GM21390 (cell line): ENCODE data around the gene NKTR.
"Not testable (repeated sequence)": the region's sequence is repeated elsewhere in the genome, so short reads cannot be mapped to it uniquely, and the experiment has no call there.

Source experiments
- ATAC-seq: cut with Tn5 transposase; IDR thresholded peaks from one replicate; pipeline ENCODE4 v1.9.1; 2021; ENCODE audit not compliant: unreplicated experiment

The NKTR gene

DNA sequence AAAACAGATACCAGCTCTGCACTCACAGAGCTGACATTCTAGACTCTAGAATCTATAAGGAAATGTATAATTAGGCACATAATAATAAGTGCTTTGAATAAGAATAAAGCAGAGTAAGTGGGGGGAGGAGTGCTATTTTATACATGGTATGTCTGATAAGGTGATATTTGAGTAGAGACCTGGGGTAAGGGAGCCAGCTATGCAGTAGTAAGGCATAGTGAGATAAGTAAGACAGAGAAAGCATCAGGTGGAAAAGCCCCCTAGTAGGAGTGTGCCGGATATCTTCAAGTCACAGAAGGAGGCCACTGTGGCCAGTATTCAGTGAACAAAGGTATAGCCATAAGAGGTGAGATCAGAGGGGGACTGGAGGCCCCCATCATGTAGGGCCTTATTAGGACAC lies 6.9 kb upstream of the NKTR start:
- no peak for ATAC-seq

DNA sequence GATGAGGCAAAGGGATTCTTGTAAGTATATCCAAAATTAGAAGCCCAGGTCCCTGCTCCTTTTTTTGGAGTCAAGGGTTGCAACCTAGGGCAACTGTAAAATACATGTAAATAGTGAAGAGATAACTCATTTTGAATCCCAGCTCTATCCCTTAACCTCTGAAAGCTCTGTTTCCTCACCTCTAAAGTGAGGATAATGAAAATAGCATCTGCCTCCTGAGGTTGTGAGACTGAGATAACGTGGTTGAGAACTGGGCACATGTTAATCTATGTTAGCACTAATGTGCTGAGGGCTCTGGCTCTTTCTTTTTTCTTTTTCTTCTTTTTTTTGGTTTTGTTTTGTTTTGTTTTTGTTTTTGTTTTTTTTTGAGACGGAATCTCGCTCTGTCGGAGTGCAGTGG lies 4.8 kb upstream of the NKTR start:
- no peak for ATAC-seq

DNA sequence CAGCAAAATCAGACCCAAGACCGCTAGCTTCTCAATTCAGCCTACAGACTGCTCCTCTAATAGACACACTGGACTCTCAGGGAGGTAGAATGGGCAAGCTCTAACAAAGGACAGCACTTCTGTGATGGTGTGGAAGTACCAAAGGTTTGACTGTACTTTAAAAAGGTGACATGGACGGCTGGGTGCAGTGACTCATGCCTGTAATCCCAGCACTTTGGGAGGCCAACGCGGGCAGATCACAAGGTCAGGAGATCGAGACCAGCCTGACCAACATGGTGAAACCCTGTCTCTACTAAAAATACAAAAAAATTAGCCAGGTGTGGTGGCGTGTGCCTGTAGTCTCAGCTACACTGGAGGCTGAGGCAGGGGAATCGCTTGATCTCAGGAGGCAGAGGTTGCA lies 3.4 kb upstream of the NKTR start:
- ATAC-seq: not testable (repeated sequence)

DNA sequence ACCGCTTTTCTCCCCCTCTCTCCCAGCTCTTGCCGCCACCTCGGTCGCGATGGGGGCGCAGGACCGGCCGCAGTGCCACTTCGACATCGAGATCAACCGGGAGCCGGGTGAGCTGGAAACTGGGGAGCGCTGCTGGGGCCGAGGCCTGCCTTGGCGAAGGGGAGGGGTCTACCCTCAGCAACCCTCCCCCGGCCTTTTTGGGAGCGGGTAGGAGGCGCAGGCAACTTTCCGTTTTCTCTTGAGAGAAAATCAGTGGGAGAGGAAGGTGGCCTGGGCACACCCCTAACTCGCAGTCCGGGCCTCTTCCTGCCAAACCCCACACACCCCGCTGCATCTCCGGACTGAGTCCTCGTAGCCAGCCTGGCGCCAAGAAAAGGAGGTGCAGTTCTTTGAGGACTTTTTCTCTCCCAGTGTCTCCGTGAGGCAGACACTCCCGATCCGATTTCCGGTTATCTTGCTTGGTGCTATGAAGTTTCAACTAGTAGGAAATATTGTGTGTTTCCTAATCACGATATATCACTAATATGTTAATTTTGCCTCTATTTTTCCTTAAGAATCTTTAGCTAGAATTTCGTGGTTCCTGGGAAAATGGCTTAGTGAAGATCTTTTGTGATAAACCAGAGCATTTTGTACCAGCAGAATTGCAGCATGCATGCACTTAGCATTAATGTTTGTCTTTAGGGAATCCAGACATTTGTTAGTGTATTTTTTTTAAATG lies 631 bp downstream of the NKTR start:
- peak; percentile 25 for ATAC-seq

DNA sequence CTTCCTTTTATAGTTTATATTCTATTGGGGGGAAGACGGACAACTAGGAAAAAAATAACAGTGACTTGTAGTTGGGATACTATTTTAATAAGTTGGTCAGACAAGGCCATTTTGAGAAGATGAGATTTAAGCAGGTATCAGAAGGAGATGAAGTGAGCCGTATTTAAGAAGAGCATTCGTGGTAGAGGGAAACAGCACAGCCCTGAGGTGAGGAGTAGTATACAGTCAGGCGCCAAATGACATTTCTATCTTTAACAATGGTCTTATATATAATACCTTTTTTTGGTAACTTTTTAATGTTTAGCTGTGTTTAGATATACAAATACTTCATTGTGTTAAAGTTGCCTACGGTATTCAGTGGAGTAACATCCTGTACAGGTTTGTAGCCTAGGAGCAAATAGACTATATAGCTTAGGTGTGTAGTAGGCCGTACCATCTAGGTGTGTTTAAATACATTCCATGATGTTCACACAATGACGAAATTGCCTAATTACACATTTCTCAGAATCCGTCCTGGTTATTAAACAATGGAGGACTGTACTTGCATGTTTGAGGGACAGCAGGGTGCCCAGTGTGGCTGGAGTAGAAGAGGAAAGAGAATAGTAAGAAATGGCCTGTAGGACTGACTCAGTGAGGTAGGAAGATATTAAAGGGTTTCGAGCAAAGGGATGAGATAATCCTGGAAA lies 1.6 kb downstream of the NKTR start:
- no peak for ATAC-seq

DNA sequence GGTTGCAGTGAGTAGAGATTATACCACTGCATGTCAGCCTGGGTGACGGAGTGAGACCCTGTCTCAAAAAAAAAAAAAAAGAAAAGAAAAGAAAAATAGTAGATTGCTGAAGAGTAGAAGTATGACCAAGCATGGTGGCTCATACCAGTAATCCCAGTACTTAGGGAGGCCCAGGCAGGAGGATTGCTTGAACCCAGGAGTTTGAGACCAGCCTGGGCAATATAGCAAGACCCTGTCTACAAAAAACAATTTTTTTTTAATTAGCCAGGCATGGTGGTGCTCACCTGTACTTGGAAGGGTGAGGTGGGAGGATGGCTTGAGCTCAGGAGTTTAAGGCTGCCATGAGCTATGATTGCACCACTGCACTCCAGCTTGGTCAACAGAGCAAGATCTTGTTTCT lies 2.5 kb downstream of the NKTR start:
- ATAC-seq: no peak

DNA sequence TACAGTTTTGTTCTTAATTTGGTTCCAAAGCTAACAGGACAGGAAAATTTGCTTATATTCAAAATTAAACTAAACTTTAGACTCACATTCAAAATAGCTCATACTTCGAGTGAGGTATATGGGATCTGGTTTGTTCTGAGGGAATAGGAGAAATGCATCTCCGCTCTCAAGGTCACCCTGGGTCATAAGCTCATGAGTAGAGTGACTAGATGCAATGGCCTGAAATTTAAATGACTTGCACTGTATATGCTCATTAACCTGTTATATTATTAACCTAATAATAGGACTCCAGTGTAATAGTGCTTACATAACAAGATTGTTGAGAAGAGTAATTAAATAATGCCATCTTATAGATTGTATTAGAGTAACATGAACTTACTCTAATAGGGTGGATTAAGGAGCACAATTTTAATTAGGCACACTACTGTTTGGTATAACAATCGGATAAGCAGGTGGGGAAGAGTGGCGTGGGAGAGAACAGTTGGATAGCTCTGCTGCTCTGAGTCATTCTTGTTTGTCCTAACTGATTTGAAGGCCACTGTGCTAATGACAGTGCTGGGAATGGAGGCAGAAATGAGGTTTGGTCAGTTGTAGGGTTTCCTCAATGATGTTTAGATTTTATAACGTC lies 5.2 kb downstream of the NKTR start:
- ATAC-seq: no peak

DNA sequence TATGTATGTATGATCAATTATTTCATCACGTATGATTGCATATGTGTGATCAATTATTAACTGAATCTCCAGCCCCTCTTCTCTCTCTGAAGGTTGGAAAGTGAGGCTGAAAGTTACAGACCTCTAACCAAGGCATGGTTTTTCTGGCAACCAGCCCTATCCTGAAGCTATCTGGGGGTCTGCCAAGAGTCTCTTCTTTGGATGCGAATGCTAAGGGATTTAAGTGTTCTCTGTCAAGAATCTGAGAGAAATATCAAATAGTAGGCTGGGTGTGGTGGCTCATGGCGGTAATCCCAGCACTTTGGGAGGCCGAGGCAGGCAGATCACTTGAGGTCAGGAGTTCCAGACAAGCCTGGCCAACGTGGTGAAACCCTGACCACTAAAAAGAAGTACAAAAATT lies 8.1 kb downstream of the NKTR start:
- no peak for ATAC-seq

DNA sequence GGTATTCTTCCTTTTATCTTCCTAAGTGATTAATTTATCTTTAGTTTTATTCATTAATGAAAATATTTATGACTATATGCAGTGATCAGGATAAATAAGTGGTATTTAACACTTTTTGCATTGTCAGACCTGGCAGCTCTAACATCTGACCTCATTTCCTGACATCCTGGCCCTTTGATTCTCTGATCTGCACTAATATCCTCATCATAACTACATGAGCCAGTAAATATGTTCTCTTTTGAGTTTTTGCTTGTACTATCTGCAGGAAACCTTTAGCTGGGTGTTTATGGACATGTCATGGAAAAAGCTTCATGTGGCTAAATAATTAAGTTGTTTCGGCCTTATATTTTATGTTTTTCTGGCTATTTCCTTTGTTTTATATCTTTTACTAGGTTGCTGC lies 10.5 kb downstream of the NKTR start:
- no peak for ATAC-seq

DNA sequence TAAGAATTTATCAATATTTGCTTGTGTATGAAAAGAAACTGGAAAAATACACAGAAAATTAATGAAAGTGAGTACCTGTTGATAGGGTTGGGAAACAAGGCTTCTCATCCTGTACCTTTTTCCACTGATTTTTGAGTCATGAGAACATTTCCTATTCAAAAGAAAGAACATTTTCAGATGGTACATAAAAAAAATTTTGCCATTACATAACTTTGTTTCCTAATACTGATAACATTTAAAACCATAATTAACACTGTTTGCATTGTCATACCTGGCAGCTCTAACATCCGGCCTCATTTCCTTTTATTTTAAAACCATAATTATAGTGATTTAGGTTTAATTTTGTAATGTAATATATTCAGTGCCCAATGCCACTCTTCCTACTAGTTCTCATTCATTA lies 11.7 kb downstream of the NKTR start:
- no peak for ATAC-seq

DNA sequence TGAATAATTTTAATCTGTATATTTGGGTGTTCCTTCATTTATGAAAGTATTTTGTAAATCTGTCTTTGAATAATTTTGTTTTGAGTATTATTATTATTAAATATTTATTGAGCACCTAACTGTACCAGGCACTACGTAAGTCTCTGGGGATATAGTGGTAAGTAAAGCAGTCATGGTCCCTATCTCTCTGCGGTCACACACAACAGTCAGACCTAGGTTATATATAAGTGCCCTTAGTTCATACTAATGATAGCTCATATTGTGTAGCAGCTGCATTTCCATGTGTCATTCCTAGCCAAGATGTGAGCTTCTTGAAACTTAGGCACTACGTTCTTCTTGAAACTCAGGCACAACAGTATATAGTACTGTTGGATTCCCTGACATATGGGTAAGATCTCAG lies 12.4 kb downstream of the NKTR start:
- ATAC-seq: no peak

DNA sequence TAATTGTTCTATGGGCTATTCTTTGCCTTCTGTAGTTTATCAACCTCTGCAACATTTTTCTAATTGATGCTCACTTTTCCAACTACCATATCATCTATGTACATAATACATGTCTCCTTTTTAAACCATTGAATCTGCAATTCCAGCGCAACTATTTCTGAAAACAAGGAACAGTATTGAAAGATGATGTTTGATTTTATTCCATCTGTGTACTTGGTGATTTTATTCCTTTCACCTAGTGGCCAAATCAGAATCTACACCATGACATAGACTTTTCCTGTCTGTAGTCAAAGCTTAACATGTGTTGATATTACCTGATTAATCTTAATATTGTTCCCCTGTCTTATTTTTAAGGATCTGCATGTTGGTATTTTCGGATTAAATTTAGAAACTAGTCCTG lies 13.0 kb downstream of the NKTR start:
- no peak for ATAC-seq

DNA sequence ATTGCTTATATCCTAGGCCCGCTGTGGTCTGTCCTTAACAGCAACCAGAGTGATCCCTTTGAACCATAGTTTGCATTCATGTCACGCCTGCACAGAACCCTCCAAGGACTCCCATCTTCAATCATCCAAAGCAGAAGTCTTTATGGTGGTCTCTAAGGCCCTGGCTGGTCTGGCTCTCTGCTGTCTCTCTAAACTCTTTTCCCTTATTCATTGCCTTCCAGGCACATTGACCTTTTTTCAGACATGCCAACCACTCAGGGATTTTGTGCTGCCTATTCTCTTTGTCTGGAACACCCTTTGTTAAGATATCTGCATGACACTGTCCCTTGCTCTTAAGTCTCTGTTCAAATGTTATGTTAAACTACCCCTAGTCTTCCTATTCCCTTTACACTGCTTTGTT lies 31.1 kb downstream of the NKTR start:
- no peak for ATAC-seq

DNA sequence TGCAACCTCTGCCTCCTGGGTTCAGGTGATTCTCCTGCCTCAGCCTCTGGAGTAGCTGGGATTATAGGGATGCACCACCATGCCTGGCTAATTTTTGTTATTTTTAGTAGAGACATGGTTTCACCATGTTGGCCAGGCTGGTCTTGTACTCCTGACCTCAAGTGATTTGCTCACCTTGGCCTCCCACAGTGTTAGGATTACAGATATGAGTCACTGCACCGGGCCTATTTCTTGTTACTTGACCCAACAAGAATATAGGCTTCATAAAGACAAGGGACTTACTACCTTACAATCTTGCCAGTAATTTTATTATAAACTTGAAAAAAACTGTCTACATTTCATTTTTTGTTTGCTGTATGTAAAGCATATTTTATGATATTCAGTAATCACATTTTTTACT lies 31.7 kb downstream of the NKTR start:
- no peak for ATAC-seq

DNA sequence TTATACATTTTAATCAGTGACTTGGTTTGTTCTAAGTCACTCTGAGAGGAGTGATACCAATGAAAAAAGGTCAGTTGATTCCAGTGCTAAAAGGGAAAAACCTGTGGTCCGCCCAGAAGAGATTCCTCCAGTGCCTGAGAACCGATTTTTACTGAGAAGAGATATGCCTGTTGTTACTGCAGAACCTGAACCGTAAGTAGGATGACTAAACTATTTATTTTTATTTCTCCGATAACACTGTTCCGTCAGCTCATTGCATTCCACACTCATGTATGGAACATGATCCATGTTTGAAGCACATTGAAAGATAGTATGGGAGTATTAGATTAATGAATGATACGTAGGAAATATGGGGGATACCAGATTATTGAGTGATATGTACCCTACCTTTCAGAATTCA lies 33.1 kb downstream of the NKTR start:
- no peak for ATAC-seq

DNA sequence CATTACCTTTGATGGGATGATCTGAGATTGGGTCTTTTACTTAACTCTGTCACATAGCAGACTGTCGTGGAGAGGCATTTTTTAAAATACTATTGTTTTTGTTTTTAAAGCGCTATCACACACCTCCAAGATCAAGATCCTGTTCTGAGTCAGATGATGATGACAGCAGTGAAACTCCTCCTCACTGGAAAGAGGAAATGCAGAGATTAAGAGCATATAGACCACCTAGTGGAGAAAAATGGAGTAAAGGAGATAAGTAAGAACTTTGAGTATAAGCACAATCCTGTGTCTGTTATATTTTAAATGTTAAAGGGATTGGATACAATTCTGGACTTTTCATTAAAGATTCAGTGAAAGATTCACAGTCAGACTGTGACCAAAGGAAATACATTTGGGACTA lies 34.6 kb downstream of the NKTR start:
- peak; percentile 48 for ATAC-seq

DNA sequence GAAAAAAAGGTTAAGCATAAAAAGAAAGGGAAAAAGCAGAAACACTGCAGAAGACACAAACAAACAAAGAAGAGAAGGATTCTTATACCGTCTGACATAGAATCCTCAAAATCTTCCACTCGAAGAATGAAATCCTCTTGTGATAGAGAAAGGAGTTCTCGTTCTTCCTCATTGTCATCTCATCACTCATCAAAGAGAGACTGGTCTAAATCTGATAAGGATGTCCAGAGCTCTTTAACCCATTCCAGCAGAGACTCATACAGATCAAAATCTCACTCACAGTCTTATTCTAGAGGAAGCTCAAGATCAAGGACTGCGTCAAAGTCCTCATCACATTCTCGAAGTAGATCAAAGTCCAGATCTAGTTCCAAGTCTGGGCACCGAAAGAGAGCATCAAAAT lies 36.5 kb downstream of the NKTR start:
- no peak for ATAC-seq

DNA sequence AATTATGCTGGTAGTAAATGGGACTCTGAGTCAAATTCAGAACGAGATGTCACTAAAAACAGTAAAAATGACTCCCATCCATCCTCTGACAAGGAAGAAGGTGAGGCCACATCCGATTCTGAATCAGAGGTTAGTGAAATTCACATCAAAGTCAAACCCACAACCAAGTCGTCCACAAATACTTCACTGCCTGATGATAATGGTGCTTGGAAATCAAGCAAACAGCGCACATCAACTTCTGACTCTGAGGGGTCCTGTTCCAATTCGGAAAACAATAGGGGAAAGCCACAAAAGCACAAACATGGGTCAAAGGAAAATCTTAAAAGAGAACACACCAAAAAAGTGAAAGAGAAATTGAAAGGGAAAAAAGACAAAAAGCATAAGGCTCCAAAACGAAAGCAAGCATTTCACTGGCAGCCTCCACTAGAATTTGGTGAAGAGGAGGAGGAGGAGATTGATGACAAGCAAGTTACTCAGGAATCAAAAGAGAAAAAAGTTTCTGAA lies 37.9 kb downstream of the NKTR start:
- no peak for ATAC-seq

DNA sequence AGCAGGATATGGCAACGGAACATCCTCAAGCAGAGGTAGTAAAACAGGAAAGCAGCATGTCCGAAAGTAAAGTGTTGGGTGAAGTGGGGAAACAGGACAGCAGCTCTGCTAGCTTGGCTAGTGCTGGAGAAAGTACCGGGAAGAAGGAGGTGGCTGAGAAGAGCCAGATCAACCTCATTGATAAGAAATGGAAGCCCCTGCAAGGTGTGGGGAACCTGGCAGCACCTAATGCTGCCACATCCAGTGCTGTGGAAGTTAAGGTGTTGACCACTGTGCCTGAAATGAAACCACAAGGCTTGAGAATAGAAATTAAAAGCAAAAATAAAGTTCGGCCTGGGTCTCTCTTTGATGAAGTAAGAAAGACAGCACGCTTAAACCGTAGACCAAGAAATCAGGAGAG lies 38.7 kb downstream of the NKTR start:
- no peak for ATAC-seq

DNA sequence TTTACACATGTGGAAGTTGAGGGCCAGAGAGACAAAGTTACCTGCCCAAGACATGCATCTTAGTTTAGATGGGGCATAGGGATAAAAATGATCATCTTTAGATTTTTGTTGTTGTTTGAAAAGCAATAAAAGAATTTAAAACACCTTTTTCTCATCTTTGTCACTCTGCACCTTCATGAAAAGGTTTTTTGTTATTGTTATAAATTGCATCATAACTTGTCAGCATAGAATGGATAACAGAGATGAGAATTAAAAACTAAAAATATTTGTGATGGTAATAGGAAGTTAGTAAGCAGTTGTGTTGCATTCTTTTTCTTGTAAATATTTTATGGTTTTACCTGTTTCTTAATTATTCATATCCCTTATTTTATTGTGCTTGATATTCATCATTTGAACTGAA lies 39.6 kb downstream of the NKTR start:
- no peak for ATAC-seq

DNA sequence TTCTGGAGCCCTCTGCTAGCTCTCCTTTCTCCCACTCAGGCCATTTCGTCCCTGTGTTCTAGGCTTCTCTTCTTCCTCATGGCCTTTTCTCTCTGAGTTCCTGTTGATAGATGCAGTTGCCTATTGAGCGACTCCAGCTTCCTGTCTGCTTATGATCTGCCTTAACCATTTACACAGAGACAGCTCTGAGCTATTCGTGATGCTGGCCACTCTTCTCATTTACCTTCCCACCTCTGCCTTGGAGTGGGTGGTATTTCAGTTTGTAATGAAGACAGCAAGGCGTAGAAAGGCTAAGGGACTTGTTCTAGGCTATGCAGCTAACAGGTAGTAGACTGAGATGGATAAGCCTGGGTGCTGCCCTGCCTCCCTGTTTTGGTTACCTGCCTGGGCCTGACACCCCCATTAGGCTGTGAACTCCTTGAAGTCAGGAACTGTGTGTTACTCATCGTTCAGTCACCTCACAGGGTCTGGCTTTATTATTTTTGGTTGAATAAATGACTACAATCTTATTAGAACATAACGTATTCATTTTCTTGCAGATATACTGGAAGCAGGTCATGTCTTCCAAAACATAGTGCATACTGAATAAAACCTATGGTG lies 40.4 kb downstream of the NKTR start:
- ATAC-seq: no peak
